B cell (primary cell): ENCODE data around the gene AUTS2. TPM values are rescaled to one million over a fixed set of nuclear protein-coding genes. Genes with fewer than 3 reads are reported as not detected.

Source experiments
- ATAC-seq: fragments of 200-7000 bp; cut with Tn5 transposase; one replicate; pipeline ENCODE4 v1.10.0; 2021; ENCODE audit warnings: low read depth, mild to moderate bottlenecking, moderate number of reproducible peaks, moderate library complexity
- CTCF ChIA-PET: fragments of 350-600 bp; sonication (Branson Sonifier 250); formaldehyde crosslinking; loops from one replicate; lab custom pipeline; 2021; ENCODE audit warnings: antibody characterized with exemption, inconsistent platforms; lab: Charles Lee
- POLR2A ChIA-PET: fragments of 350-600 bp; sonication (Branson Sonifier 250); formaldehyde crosslinking; loops from one replicate; lab custom pipeline; 2021; ENCODE audit warnings: antibody characterized with exemption; lab: Charles Lee
- DNase-seq: peaks from one replicate; pipeline ENCODE4 v3.0.0; 2013
- H2AFZ ChIP-seq: 2 replicates; pipeline ENCODE4 v1.6.1; 2012; ENCODE audit warnings: mild to moderate bottlenecking, low read depth, low read length; ENCODE audit not compliant: insufficient read depth, poor library complexity, severe bottlenecking
- H3K27ac ChIP-seq, 2 donors: 1 replicate in 1 of 2; 2 replicates in 1 of 2; pipeline ENCODE4 v1.5.1; 2012 to 2013; ENCODE audit warnings: low read length in 2 of 2, mild to moderate bottlenecking in 2 of 2, moderate library complexity in 1 of 2
- H3K27me3 ChIP-seq, 4 experiments: fragments of 200-600 bp in 1 of 4; sonication (generic) in 1 of 4; replicated peaks in 1 of 4; 1 replicate in 2 of 4; 2 replicates in 2 of 4; pipeline versions ENCODE4 v1.6.1 to v1.7.0; 2013 to 2016; ENCODE audit warnings: low read length in 3 of 4, mild to moderate bottlenecking in 2 of 4, mixed read lengths in 1 of 4, moderate library complexity in 1 of 4; ENCODE audit not compliant: insufficient read depth in 4 of 4, control insufficient read depth in 3 of 4; ENCODE audit errors: control extremely low read depth in 1 of 4
- H3K36me3 ChIP-seq, 2 experiments: replicated peaks in 1 of 2; 1 replicate in 1 of 2; 2 replicates in 1 of 2; pipeline versions ENCODE4 v1.6.1 to v1.7.1; 2013; ENCODE audit warnings: low read length in 1 of 2; ENCODE audit not compliant: insufficient read depth in 2 of 2, control insufficient read depth in 1 of 2; ENCODE audit errors: control extremely low read depth in 1 of 2, extremely low read depth in 1 of 2
- H3K4me1 ChIP-seq, 2 donors: fragments of 200-600 bp in 1 of 2; sonication (generic) in 1 of 2; 1 replicate in 1 of 2; 2 replicates in 1 of 2; pipeline versions ENCODE4 v1.5.1 to v1.6.1; 2013 to 2017; ENCODE audit warnings: low read length in 2 of 2; ENCODE audit not compliant: control insufficient read depth in 2 of 2, insufficient read depth in 2 of 2
- H3K4me2 ChIP-seq: replicated peaks from 2 replicates; pipeline ENCODE3; 2012; ENCODE audit warnings: mild to moderate bottlenecking, low read depth, low read length; ENCODE audit not compliant: poor library complexity, severe bottlenecking
- H3K4me3 ChIP-seq, 5 experiments: fragments of 200-600 bp in 1 of 5; sonication (generic) in 1 of 5; 1 replicate in 3 of 5; 2 replicates in 2 of 5; pipeline versions ENCODE4 v1.5.1 to v1.7.0; 2011 to 2016; ENCODE audit warnings: low read length in 4 of 5, mild to moderate bottlenecking in 4 of 5, low read depth in 2 of 5, control low read depth in 1 of 5, moderate library complexity in 1 of 5; ENCODE audit not compliant: insufficient read depth in 1 of 5; ENCODE audit errors: control extremely low read depth in 1 of 5, extremely low read depth in 1 of 5
- H3K79me2 ChIP-seq: fragments of 200-600 bp; sonication (generic); one replicate; pipeline ENCODE4 v1.6.0; 2016; ENCODE audit warnings: low read length; ENCODE audit not compliant: control insufficient read depth, insufficient read depth
- H3K9ac ChIP-seq: fragments of 200-600 bp; sonication (generic); 2 replicates; pipeline ENCODE4 v1.6.1; 2017; ENCODE audit warnings: mild to moderate bottlenecking, low read length, moderate library complexity
- H3K9me3 ChIP-seq, 3 donors: one replicate each; pipeline versions ENCODE4 v1.6.1 to v1.7.1; 2013; ENCODE audit warnings: low read length in 2 of 3; ENCODE audit not compliant: control insufficient read depth in 2 of 3, insufficient read depth in 1 of 3; ENCODE audit errors: control extremely low read depth in 1 of 3
- H4K20me1 ChIP-seq: 2 replicates; pipeline ENCODE4 v1.6.0; 2012; ENCODE audit warnings: mild to moderate bottlenecking, low read length; ENCODE audit not compliant: insufficient read depth, control insufficient read depth, poor library complexity, severe bottlenecking
- H3K27ac Mint-ChIP-seq: one replicate; pipeline ENCODE4 v1.8.0; 2021; ENCODE audit warnings: mixed read lengths
- H3K27me3 Mint-ChIP-seq: one replicate; pipeline ENCODE4 v1.8.0; 2021; ENCODE audit warnings: mixed read lengths
- H3K4me1 Mint-ChIP-seq: one replicate; pipeline ENCODE4 v1.8.0; 2021; ENCODE audit warnings: mixed read lengths
- H3K4me3 Mint-ChIP-seq: one replicate; pipeline ENCODE4 v1.8.0; 2021; ENCODE audit warnings: mixed read lengths
- H3K9me3 Mint-ChIP-seq: one replicate; pipeline ENCODE4 v1.8.0; 2022; ENCODE audit warnings: mixed read lengths; ENCODE audit not compliant: insufficient read depth
- CTCF ChIP-seq: fragments of 200-600 bp; IDR thresholded peaks from one replicate; pipeline ENCODE4 v1.8.0; 2022; ENCODE audit warnings: antibody characterized with exemption, mild to moderate bottlenecking
- EZH2 ChIP-seq: IDR thresholded peaks from 2 replicates; pipeline ENCODE4 v1.6.1; 2012; ENCODE audit warnings: borderline replicate concordance, low read depth, mild to moderate bottlenecking, moderate library complexity, low read length; ENCODE audit not compliant: insufficient read depth, poor library complexity, severe bottlenecking
- WGBS: methylation state at CpG from one replicate; pipeline ENCODE4 v1.1.5; 2013; ENCODE audit warnings: missing lambda C conversion rate; ENCODE audit not compliant: insufficient coverage; 5-methylcytosine and 5-hydroxymethylcytosine counted together
- intact Hi-C: fragments of 100-400 bp; cut with micrococcal nuclease; formaldehyde crosslinking; loops from one replicate; pipeline ENCODE4 v1.10.0; 2022
- polyA plus RNA-seq: library from polyadenylated mRNA; depleted of rRNA; stranded (reverse); fragments of >200 nt; gene quantifications from 2 replicates; pipeline ENCODE4 v1.2.3, GENCODE V29; 2012
- total RNA-seq, 2 donors: library from RNA; stranded (reverse); fragments of 120-200 nt in 1 of 2; gene quantifications; 1 replicate in 1 of 2; 2 replicates in 1 of 2; pipeline versions ENCODE4 v1.2.3 to v1.2.4, GENCODE V29; 2013 to 2022

The AUTS2 gene
- total and polyA plus RNA-seq, 2 donors (not counting 1 experiment from before 2014, with no cell fraction given): 22.3 to 35.0 TPM

GRCh38 chr7:70583965-70584883, 985.9 kb downstream of the AUTS2 start:
- no peak overlapping the region for H2AFZ ChIP-seq
- no peaks in the 10 kb centered on the region for H3K27me3 ChIP-seq
- no peak overlapping the region for H3K4me2 ChIP-seq
- DNase-seq (no peak), ATAC-seq (no peak)
- no peaks in the 10 kb centered on the region for H4K20me1 ChIP-seq
- WGBS: 97% methylated on average over 11 of the region's 16 CpGs
- intact Hi-C loops: no loop called here
- H3K4me1 Mint-ChIP-seq: no peaks in the 10 kb centered on the region
- no peak overlapping the region for H3K27ac ChIP-seq
- no peaks in the 10 kb centered on the region for H3K9me3 ChIP-seq
- no peak overlapping the region for H3K4me3 Mint-ChIP-seq
- no peaks in the 10 kb centered on the region for H3K9me3 Mint-ChIP-seq
- H3K79me2 ChIP-seq: no peaks in the 10 kb centered on the region
- H3K27me3 Mint-ChIP-seq: no peaks in the 10 kb centered on the region
- no peak overlapping the region for H3K9ac ChIP-seq
- ChIA-PET CTCF (interaction anchor here (1.4 kb wide), 1 partner anchor 11 kb away, joined by 5 read pairs; no protein-coding TSS in a partner anchor), POLR2A (no interaction called here)
- TF ChIP-seq EZH2: no peak
- no peak for TF ChIP-seq CTCF
- H3K4me1 ChIP-seq: no peaks in the 10 kb centered on the region
- no peak overlapping the region for H3K27ac Mint-ChIP-seq
- no peak overlapping the region for H3K4me3 ChIP-seq
- H3K36me3 ChIP-seq: no peaks in the 10 kb centered on the region

- DNase-seq: no peak
- Histone ChIP-seq H3K79me2 (no peaks in the 10 kb centered on the region), H3K4me1 (no peaks in the 10 kb centered on the region), H3K36me3 (no peaks in the 10 kb centered on the region), H3K9me3 (no peaks in the 10 kb centered on the region), H3K27ac (no peak overlapping the region), H3K4me2 (no peak overlapping the region), H3K27me3 (no peaks in the 10 kb centered on the region), H2AFZ (no peak overlapping the region), H3K4me3 (no peak overlapping the region), H4K20me1 (no peaks in the 10 kb centered on the region), H3K9ac (no peak overlapping the region)
- Mint-ChIP-seq H3K27me3 (no peaks in the 10 kb centered on the region), H3K4me3 (no peak overlapping the region), H3K4me1 (no peaks in the 10 kb centered on the region), H3K9me3 (no peaks in the 10 kb centered on the region), H3K27ac (no peak overlapping the region)
- no peak for ATAC-seq
- no peak for TF ChIP-seq EZH2
- no peak for TF ChIP-seq CTCF
- 94% methylated on average over 4 of the region's 4 CpGs for WGBS
- ChIA-PET CTCF (no interaction called here), POLR2A (no interaction called here)
- intact Hi-C loops: no loop called here
These were observed 986.8 kb downstream of the AUTS2 start for GRCh38 chr7:70585071-70585470.
